ENCODE measurements around the gene CSRP3.

The CSRP3 gene

GRCh38 chr11:19237813-19238212 lies 36.0 kb upstream of the CSRP3 start:
- no peak overlapping the region; the same call in 1 of the 2 replicates for H3K4me2 ChIP-seq (ENCODE audit: low read length)
- peaks cover 61% of the 10 kb centered on the region for H3K36me3 ChIP-seq (ENCODE audit: insufficient read depth, low read length)
- H3K79me2 ChIP-seq (ENCODE audit: insufficient read depth, low read length) = peaks cover 18% of the 10 kb centered on the region
- no peak overlapping the region for H3K9ac ChIP-seq (ENCODE audit: low read length)
- no peak overlapping the region for H2AFZ ChIP-seq (ENCODE audit: low read length)
- H3K4me1 ChIP-seq (ENCODE audit: insufficient read depth, low read length, severe bottlenecking) = peaks cover 26% of the 10 kb centered on the region
- no peaks in the 10 kb centered on the region for H3K9me3 ChIP-seq (ENCODE audit: low read length)
- H3K27me3 ChIP-seq (ENCODE audit: insufficient read depth, low read length) = no peaks in the 10 kb centered on the region
- no peaks in the 10 kb centered on the region for H4K20me1 ChIP-seq (ENCODE audit: insufficient read depth, low read length)
- H3F3A ChIP-seq (ENCODE audit: insufficient read depth, low read length) = no peaks in the 10 kb centered on the region
- no peak overlapping the region for H3K27ac ChIP-seq (ENCODE audit: low read depth, low read length, poor library complexity, severe bottlenecking)
- H3K9me2 ChIP-seq (ENCODE audit: low read depth, low read length) = no peaks in the 10 kb centered on the region
- H3K4me3 ChIP-seq (ENCODE audit: low read depth, low read length, poor library complexity, severe bottlenecking) = no peak overlapping the region
- TF ChIP-seq CTCF (IDR thresholded peaks at IDR 0.05; ENCODE audit: low read length) (no peak), EZH2 (IDR thresholded peaks at IDR 0.05; ENCODE audit: borderline replicate concordance, low read length) (no peak)

- Histone ChIP-seq H4K20me1 (ENCODE audit: insufficient read depth, low read length) (no peaks in the 10 kb centered on the region), H3K4me2 (ENCODE audit: low read length) (no peak overlapping the region), H3K27ac (ENCODE audit: low read depth, low read length, poor library complexity, severe bottlenecking) (no peak overlapping the region), H3K79me2 (ENCODE audit: insufficient read depth, low read length) (peaks cover 18% of the 10 kb centered on the region), H3K9ac (ENCODE audit: low read length) (no peak overlapping the region), H3K27me3 (ENCODE audit: insufficient read depth, low read length) (no peaks in the 10 kb centered on the region), H3K9me2 (ENCODE audit: low read depth, low read length) (no peaks in the 10 kb centered on the region), H3K9me3 (ENCODE audit: low read length) (no peaks in the 10 kb centered on the region), H2AFZ (ENCODE audit: low read length) (no peak overlapping the region), H3K36me3 (ENCODE audit: insufficient read depth, low read length) (peaks cover 65% of the 10 kb centered on the region), H3K4me1 (ENCODE audit: insufficient read depth, low read length, severe bottlenecking) (peaks cover 22% of the 10 kb centered on the region), H3F3A (ENCODE audit: insufficient read depth, low read length) (no peaks in the 10 kb centered on the region), H3K4me3 (ENCODE audit: low read depth, low read length, poor library complexity, severe bottlenecking) (no peak overlapping the region)
- TF ChIP-seq CTCF (IDR thresholded peaks at IDR 0.05; ENCODE audit: low read length) (no peak), EZH2 (IDR thresholded peaks at IDR 0.05; ENCODE audit: borderline replicate concordance, low read length) (no peak)
Measured at GRCh38 chr11:19237381-19237780, 35.6 kb upstream of the CSRP3 start.

GRCh38 chr11:19234231-19234817 lies 32.5 kb upstream of the CSRP3 start:
- Histone ChIP-seq H3K27ac (ENCODE audit: low read depth, low read length, poor library complexity, severe bottlenecking) (no peak overlapping the region), H3K79me2 (ENCODE audit: insufficient read depth, low read length) (peaks cover 5% of the 10 kb centered on the region; the same call in 1 of the 2 replicates), H4K20me1 (ENCODE audit: insufficient read depth, low read length) (no peaks in the 10 kb centered on the region), H3K9me2 (ENCODE audit: low read depth, low read length) (no peaks in the 10 kb centered on the region), H2AFZ (ENCODE audit: low read length) (no peak overlapping the region), H3F3A (ENCODE audit: insufficient read depth, low read length) (no peaks in the 10 kb centered on the region), H3K27me3 (ENCODE audit: insufficient read depth, low read length) (no peaks in the 10 kb centered on the region), H3K9ac (ENCODE audit: low read length) (no peak overlapping the region), H3K4me3 (ENCODE audit: low read depth, low read length, poor library complexity, severe bottlenecking) (no peak overlapping the region), H3K4me2 (ENCODE audit: low read length) (no peak overlapping the region), H3K36me3 (ENCODE audit: insufficient read depth, low read length) (peaks cover 96% of the 10 kb centered on the region), H3K9me3 (ENCODE audit: low read length) (no peaks in the 10 kb centered on the region), H3K4me1 (ENCODE audit: insufficient read depth, low read length, severe bottlenecking) (peaks cover 11% of the 10 kb centered on the region)
- no peak for TF ChIP-seq EZH2 (IDR thresholded peaks at IDR 0.05; ENCODE audit: borderline replicate concordance, low read length)
- TF ChIP-seq CTCF (IDR thresholded peaks at IDR 0.05; ENCODE audit: low read length) = no peak

Data from OCI-LY1 (cell line).